ENCODE data around the gene BCAP29. TPM values are rescaled to one million over a fixed set of nuclear protein-coding genes. Genes with fewer than 3 reads are reported as not detected.

Gene BCAP29
- total RNA-seq, 2 donors from 2014 or later: 141 to 271 TPM

DNA sequence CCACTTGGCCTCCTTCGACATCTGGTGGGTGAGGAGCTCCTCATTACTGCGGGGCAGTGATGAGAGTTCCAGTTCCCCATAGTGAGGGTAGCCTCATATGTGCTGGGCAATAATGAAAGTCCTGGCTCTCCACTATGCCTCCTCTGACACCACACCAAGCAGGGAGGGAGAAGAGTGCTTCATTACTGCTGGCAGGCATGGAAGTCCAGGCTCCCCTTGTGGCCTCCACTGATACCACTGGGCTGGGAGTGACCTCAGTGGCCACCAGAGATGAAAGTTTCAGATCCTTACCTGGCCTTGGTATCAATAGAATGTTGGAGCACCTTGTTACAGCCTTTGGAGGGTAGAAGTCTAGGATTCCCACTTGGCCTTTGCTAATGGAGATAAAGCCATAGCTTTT, 9.7 kb upstream of the BCAP29 start:
- no peaks in the 10 kb centered on the region for H3K27me3 ChIP-seq (replicated peaks; ENCODE audit: insufficient read depth)
- H3K36me3 ChIP-seq: no peaks in the 10 kb centered on the region
- peaks cover 0 to 4% of the 10 kb centered on the region in 2 donors for H3K4me1 ChIP-seq (ENCODE audit: control insufficient read depth in 1 of 2, low read depth in 2 of 2)
- no peak for DNase-seq (ENCODE audit: low spot score)
- TF ChIP-seq, protein P1, sequence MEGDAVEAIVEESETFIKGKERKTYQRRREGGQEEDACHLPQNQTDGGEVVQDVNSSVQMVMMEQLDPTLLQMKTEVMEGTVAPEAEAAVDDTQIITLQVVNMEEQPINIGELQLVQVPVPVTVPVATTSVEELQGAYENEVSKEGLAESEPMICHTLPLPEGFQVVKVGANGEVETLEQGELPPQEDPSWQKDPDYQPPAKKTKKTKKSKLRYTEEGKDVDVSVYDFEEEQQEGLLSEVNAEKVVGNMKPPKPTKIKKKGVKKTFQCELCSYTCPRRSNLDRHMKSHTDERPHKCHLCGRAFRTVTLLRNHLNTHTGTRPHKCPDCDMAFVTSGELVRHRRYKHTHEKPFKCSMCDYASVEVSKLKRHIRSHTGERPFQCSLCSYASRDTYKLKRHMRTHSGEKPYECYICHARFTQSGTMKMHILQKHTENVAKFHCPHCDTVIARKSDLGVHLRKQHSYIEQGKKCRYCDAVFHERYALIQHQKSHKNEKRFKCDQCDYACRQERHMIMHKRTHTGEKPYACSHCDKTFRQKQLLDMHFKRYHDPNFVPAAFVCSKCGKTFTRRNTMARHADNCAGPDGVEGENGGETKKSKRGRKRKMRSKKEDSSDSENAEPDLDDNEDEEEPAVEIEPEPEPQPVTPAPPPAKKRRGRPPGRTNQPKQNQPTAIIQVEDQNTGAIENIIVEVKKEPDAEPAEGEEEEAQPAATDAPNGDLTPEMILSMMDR (IDR thresholded peaks at IDR 0.05): no peak
- ATAC-seq (ENCODE audit: insufficient number of reproducible peaks, low FRiP score, low read depth): no peak
- no peak overlapping the region for H3K27ac ChIP-seq
- H3K9me3 ChIP-seq: no peaks in the 10 kb centered on the region
- no peak overlapping the region for H3K4me3 ChIP-seq

DNA sequence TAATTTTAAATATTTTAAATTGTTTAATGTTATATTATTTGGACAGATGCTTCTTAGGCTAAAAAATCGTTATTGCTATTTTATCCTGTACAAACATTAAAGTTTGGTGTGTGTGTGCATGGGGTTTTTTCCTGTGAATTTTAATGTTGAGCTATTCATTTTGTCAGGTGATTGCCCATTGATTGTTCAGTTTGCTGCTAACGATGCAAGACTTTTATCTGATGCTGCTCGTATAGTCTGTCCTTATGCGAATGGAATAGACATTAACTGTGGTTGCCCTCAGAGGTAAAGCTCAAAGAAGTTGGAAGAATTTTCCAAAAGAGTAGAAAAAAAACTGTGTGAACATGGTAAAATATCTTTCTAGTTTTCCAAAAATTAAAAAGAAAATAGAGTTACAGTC, 6.5 kb upstream of the BCAP29 start:
- Histone ChIP-seq H3K9me3 (no peaks in the 10 kb centered on the region), H3K4me3 (no peak overlapping the region), H3K27me3 (replicated peaks; ENCODE audit: insufficient read depth) (no peaks in the 10 kb centered on the region), H3K27ac (no peak overlapping the region), H3K36me3 (no peaks in the 10 kb centered on the region), H3K4me1 (ENCODE audit: control insufficient read depth in 1 of 2, low read depth in 2 of 2) (peaks cover 0 to under 1% of the 10 kb centered on the region in 2 donors)
- DNase-seq (ENCODE audit: low spot score) (no peak), ATAC-seq (ENCODE audit: insufficient number of reproducible peaks, low FRiP score, low read depth) (no peak)
- TF ChIP-seq, protein P1 (IDR thresholded peaks at IDR 0.05): no peak

- H3K27me3 ChIP-seq (replicated peaks; ENCODE audit: insufficient read depth): no peaks in the 10 kb centered on the region
- H3K4me1 ChIP-seq (ENCODE audit: control insufficient read depth in 1 of 2, low read depth in 2 of 2): peaks cover 24 to 35% of the 10 kb centered on the region in 2 donors
- DNase-seq (ENCODE audit: low spot score): no peak
- TF ChIP-seq, protein P1 (IDR thresholded peaks at IDR 0.05): no peak
- peaks cover 3% of the 10 kb centered on the region for H3K36me3 ChIP-seq
- peak; percentile 30 for ATAC-seq (ENCODE audit: insufficient number of reproducible peaks, low FRiP score, low read depth)
- peak overlapping the region; percentile 88 for H3K4me3 ChIP-seq
- peak overlapping the region; percentile 90 to 94 for H3K27ac ChIP-seq
- no peaks in the 10 kb centered on the region for H3K9me3 ChIP-seq
These were observed 527 bp upstream of the BCAP29 start for GRCh38 chr7:107579554-107579884.

GRCh38 chr7:107580716-107581383, 804 bp downstream of the BCAP29 start:
- DNase-seq (ENCODE audit: low spot score): no peak
- ATAC-seq (ENCODE audit: insufficient number of reproducible peaks, low FRiP score, low read depth): no peak
- Histone ChIP-seq H3K9me3 (no peaks in the 10 kb centered on the region), H3K4me1 (ENCODE audit: control insufficient read depth in 1 of 2, low read depth in 2 of 2) (peaks cover 29 to 35% of the 10 kb centered on the region in 2 donors), H3K36me3 (peaks cover 14% of the 10 kb centered on the region), H3K27me3 (replicated peaks; ENCODE audit: insufficient read depth) (no peaks in the 10 kb centered on the region), H3K27ac (peak overlapping the region; percentile 90 to 94), H3K4me3 (peak overlapping the region; percentile 88)
- TF ChIP-seq, protein P1 (IDR thresholded peaks at IDR 0.05): no peak

GRCh38 chr7:107581387-107582013, 1.5 kb downstream of the BCAP29 start:
- DNase-seq (ENCODE audit: low spot score) (no peak), ATAC-seq (ENCODE audit: insufficient number of reproducible peaks, low FRiP score, low read depth) (no peak)
- Histone ChIP-seq H3K4me3 (peak overlapping the region; percentile 88), H3K36me3 (peaks cover 19% of the 10 kb centered on the region), H3K27me3 (replicated peaks; ENCODE audit: insufficient read depth) (no peaks in the 10 kb centered on the region), H3K4me1 (ENCODE audit: control insufficient read depth in 1 of 2, low read depth in 2 of 2) (peaks cover 35 to 39% of the 10 kb centered on the region in 2 donors), H3K9me3 (no peaks in the 10 kb centered on the region), H3K27ac (peak overlapping the region; percentile 90 to 94)
- TF ChIP-seq, protein P1 (IDR thresholded peaks at IDR 0.05): no peak

All from thoracic aorta (tissue), 2 donors.